ENCODE results near the gene DMD. TPM values are rescaled to one million over a fixed set of nuclear protein-coding genes. Genes with fewer than 3 reads are reported as not detected.

Gene DMD
- total and polyA plus RNA-seq, 2 of the 8 experiments (the other 6 are each of a cell fraction or from before 2014, with no cell fraction given), result 4.8 to 7.4 TPM

- WGBS, 2 experiments (ENCODE audit: extremely low coverage in 1 of 2, insufficient coverage in 1 of 2, insufficient read length in 1 of 2, insufficient replicate concordance in 2 of 2, low coverage in 1 of 2, low lambda C conversion rate in 2 of 2, missing lambda C conversion rate in 1 of 2), result 84% methylated on average over 3 of the region's 3 CpGs; no CpG with 5 or more reads in 1 of the 2 experiments
- Histone ChIP-seq H3K4me2 (ENCODE audit: insufficient read depth in 1 of 2, low read depth in 2 of 2, low read length in 2 of 2) (no peak overlapping the region), H3K9ac (replicated peaks in 1 of 4; ENCODE audit: extremely low read depth in 1 of 4, low read depth in 3 of 4, low read length in 3 of 4) (no peak overlapping the region), H3K23ac (ENCODE audit: insufficient read length) (no peak overlapping the region), H3K56ac (replicated peaks; ENCODE audit: insufficient read length, low read depth, low read length) (no peak overlapping the region), H3K9me3 (ENCODE audit: insufficient read depth in 2 of 2, low read depth in 1 of 2, low read length in 1 of 2) (no peaks in the 10 kb centered on the region), H4K8ac (ENCODE audit: extremely low read depth, insufficient read depth, low read length) (no peak overlapping the region), H3K4ac (replicated peaks; ENCODE audit: insufficient read length, low read depth, low read length) (no peak overlapping the region), H2BK5ac (ENCODE audit: low read depth, low read length) (no peak overlapping the region), H3K23me2 (ENCODE audit: low read depth, low read length) (no peaks in the 10 kb centered on the region), H3K79me1 (ENCODE audit: low read depth, low read length) (no peaks in the 10 kb centered on the region), H3K79me2 (ENCODE audit: control insufficient read depth in 1 of 2, insufficient read depth in 2 of 2, low read length in 2 of 2) (no peaks in the 10 kb centered on the region), H3K4me1 (replicated peaks in 1 of 4; ENCODE audit: control insufficient read depth in 3 of 4, insufficient read depth in 4 of 4, low read length in 3 of 4) (no peaks in the 10 kb centered on the region), H2BK120ac (replicated peaks; ENCODE audit: low read depth, low read length) (no peak overlapping the region), H3K14ac (ENCODE audit: insufficient read length) (no peak overlapping the region), H2BK12ac (ENCODE audit: low read depth, low read length) (no peak overlapping the region), H3K18ac (ENCODE audit: extremely low read depth, low read length) (no peak overlapping the region), H2BK15ac (ENCODE audit: low read length) (no peak overlapping the region), H2AK5ac (ENCODE audit: low read depth, low read length) (no peak overlapping the region), H4K91ac (replicated peaks; ENCODE audit: insufficient read length, low read length) (no peak overlapping the region), H2AFZ (ENCODE audit: low read length) (no peak overlapping the region), H4K20me1 (replicated peaks in 1 of 2; ENCODE audit: control insufficient read depth in 1 of 2, insufficient read depth in 2 of 2, low read length in 2 of 2) (no peaks in the 10 kb centered on the region), H3K27ac (ENCODE audit: low read depth, low read length) (no peak overlapping the region), H3K36me3 (ENCODE audit: control insufficient read depth in 2 of 4, insufficient read depth in 4 of 4, low read length in 3 of 4) (no peaks in the 10 kb centered on the region), H3K4me3 (ENCODE audit: extremely low read depth in 1 of 4, insufficient read depth in 2 of 4, low read depth in 3 of 4, low read length in 4 of 4) (no peak overlapping the region), H3K27me3 (replicated peaks in 1 of 4; ENCODE audit: control insufficient read depth in 3 of 4, extremely low read depth in 1 of 4, insufficient read depth in 3 of 4, low read length in 3 of 4) (no peaks in the 10 kb centered on the region), H4K5ac (ENCODE audit: insufficient read length, low read depth, low read length) (no peak overlapping the region), H2BK20ac (ENCODE audit: low read length) (no peak overlapping the region)
- no peak for TF ChIP-seq BACH1 (IDR thresholded peaks at IDR 0.05; ENCODE audit: low read length)
- TF ChIP-seq RFX5 (IDR thresholded peaks at IDR 0.05; ENCODE audit: borderline replicate concordance, low read depth, low read length), result no peak
- no peak for TF ChIP-seq CTBP2 (IDR thresholded peaks at IDR 0.05; ENCODE audit: borderline replicate concordance, insufficient read depth, insufficient read length, low read length)
- no peak for TF ChIP-seq ATF2 (IDR thresholded peaks at IDR 0.05; ENCODE audit: low read length)
- no peak for TF ChIP-seq CREB1 (IDR thresholded peaks at IDR 0.05)
- no peak for TF ChIP-seq ATF3 (IDR thresholded peaks at IDR 0.05; ENCODE audit: insufficient read depth, low read depth, low read length)
- no peak for TF ChIP-seq ZNF274 (IDR thresholded peaks at IDR 0.05; ENCODE audit: borderline replicate concordance, extremely low read depth, low read length)
- CTCF ChIA-PET (ENCODE audit: partially characterized antibody), result no interaction called here
- DNase-seq (ENCODE audit: low read depth in 1 of 2, low spot score in 2 of 2), result no peak
- no peak for FAIRE-seq
- POLR2A ChIA-PET (ENCODE audit: partially characterized antibody), result no interaction called here
Observed at GRCh38 chrX:31487951-31488350, 1723.4 kb downstream of the DMD start.

Measured in H1 (cell line).